Measurements from ENCODE around the gene PLCB1.

PLCB1 gene

DNA sequence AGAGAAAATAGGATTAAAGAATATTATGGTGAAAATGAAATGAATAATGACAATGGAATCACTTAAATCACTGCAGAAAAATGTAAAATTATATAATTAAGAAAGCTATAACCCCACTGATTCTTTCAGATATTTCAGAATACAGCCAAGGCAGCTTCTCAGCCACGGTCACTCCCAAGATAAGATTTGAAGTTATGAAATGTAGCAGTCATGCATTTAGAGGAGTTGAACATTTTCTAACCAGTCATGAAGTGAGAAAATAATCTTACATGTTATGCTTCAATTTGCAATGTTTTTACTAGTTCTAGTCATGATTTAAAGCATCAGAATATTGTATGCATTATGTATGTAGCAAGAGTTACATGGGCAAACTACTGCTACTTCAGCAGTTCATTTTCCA, 13.3 kb upstream of the PLCB1 start:
- Histone ChIP-seq H3K9me3 (ENCODE audit: control insufficient read depth, insufficient read depth, low read length) (no peaks in the 10 kb centered on the region), H3K27ac (ENCODE audit: low read depth, low read length) (no peak overlapping the region), H3F3A (ENCODE audit: control insufficient read depth, insufficient read depth) (no peaks in the 10 kb centered on the region), H3K9me2 (replicated peaks; ENCODE audit: control insufficient read depth, low read length) (no peaks in the 10 kb centered on the region), H3K4me3 (ENCODE audit: low read length) (no peak overlapping the region), H3K4me1 (ENCODE audit: control insufficient read depth, low read length) (no peaks in the 10 kb centered on the region), H3K4me2 (ENCODE audit: low read length) (no peak overlapping the region), H4K20me1 (ENCODE audit: control insufficient read depth, insufficient read depth, low read depth, low read length) (no peaks in the 10 kb centered on the region), H3K79me2 (ENCODE audit: control insufficient read depth, low read length) (no peaks in the 10 kb centered on the region), H3K27me3 (ENCODE audit: control insufficient read depth, low read length) (no peaks in the 10 kb centered on the region), H3K36me3 (ENCODE audit: control insufficient read depth, low read length) (no peaks in the 10 kb centered on the region)
- no peak for TF ChIP-seq EZH2phosphoT487 (IDR thresholded peaks at IDR 0.05; ENCODE audit: borderline replicate concordance, low read length)
- TF ChIP-seq, protein P1, sequence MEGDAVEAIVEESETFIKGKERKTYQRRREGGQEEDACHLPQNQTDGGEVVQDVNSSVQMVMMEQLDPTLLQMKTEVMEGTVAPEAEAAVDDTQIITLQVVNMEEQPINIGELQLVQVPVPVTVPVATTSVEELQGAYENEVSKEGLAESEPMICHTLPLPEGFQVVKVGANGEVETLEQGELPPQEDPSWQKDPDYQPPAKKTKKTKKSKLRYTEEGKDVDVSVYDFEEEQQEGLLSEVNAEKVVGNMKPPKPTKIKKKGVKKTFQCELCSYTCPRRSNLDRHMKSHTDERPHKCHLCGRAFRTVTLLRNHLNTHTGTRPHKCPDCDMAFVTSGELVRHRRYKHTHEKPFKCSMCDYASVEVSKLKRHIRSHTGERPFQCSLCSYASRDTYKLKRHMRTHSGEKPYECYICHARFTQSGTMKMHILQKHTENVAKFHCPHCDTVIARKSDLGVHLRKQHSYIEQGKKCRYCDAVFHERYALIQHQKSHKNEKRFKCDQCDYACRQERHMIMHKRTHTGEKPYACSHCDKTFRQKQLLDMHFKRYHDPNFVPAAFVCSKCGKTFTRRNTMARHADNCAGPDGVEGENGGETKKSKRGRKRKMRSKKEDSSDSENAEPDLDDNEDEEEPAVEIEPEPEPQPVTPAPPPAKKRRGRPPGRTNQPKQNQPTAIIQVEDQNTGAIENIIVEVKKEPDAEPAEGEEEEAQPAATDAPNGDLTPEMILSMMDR (IDR thresholded peaks at IDR 0.05; ENCODE audit: low read depth, low read length, poor library complexity, severe bottlenecking), result no peak

DNA sequence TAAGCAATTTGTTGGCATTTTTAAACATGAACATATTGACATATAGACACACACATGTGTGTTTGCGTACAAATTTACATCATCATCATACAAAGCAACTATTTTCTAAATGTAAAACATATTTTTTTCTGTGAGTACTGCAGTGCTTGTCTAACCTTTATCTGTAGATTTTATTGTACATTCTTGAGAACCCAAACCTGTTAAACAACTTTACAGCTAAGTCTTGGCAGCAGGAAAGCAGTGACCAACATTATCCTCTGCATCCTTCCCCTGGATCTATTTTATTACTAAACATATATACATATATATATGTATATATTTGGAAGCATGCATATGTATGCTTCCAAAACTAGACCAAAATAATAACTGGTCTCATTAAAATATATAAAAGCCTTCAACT, 10.4 kb upstream of the PLCB1 start:
- Histone ChIP-seq H3K4me1 (ENCODE audit: control insufficient read depth, low read length) (no peaks in the 10 kb centered on the region), H3K79me2 (ENCODE audit: control insufficient read depth, low read length) (no peaks in the 10 kb centered on the region), H3K4me2 (ENCODE audit: low read length) (no peak overlapping the region), H3K27ac (ENCODE audit: low read depth, low read length) (no peak overlapping the region), H4K20me1 (ENCODE audit: control insufficient read depth, insufficient read depth, low read depth, low read length) (no peaks in the 10 kb centered on the region), H3K9me3 (ENCODE audit: control insufficient read depth, insufficient read depth, low read length) (no peaks in the 10 kb centered on the region), H3K9me2 (replicated peaks; ENCODE audit: control insufficient read depth, low read length) (no peaks in the 10 kb centered on the region), H3K4me3 (ENCODE audit: low read length) (no peak overlapping the region), H3F3A (ENCODE audit: control insufficient read depth, insufficient read depth) (no peaks in the 10 kb centered on the region), H3K27me3 (ENCODE audit: control insufficient read depth, low read length) (no peaks in the 10 kb centered on the region), H3K36me3 (ENCODE audit: control insufficient read depth, low read length) (no peaks in the 10 kb centered on the region)
- TF ChIP-seq, protein P1 (IDR thresholded peaks at IDR 0.05; ENCODE audit: low read depth, low read length, poor library complexity, severe bottlenecking), result no peak
- no peak for TF ChIP-seq EZH2phosphoT487 (IDR thresholded peaks at IDR 0.05; ENCODE audit: borderline replicate concordance, low read length)

DNA sequence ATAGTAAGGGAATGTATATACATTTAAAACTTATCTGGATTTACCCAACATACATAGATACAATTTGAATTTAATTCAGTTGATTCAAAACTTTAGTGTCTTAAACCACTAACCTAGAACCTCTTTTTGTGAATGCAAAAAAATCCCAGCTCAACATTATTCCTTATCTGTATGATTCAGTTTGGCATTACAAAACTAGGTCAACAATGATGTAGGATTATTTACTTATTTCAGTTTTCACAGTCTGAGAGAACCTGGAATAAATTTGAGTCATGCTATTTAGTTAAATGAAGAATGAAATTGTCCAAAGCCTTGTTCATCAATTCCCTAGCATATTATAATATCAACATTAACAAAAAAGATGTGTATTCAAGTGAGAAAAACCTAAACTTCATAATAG, 7.4 kb upstream of the PLCB1 start:
- Histone ChIP-seq H3K27me3 (ENCODE audit: control insufficient read depth, low read length) (no peaks in the 10 kb centered on the region), H3K4me3 (ENCODE audit: low read length) (no peak overlapping the region), H3K9me3 (ENCODE audit: control insufficient read depth, insufficient read depth, low read length) (no peaks in the 10 kb centered on the region), H3K4me2 (ENCODE audit: low read length) (no peak overlapping the region), H3K36me3 (ENCODE audit: control insufficient read depth, low read length) (no peaks in the 10 kb centered on the region), H4K20me1 (ENCODE audit: control insufficient read depth, insufficient read depth, low read depth, low read length) (no peaks in the 10 kb centered on the region), H3K27ac (ENCODE audit: low read depth, low read length) (no peak overlapping the region), H3F3A (ENCODE audit: control insufficient read depth, insufficient read depth) (no peaks in the 10 kb centered on the region), H3K9me2 (replicated peaks; ENCODE audit: control insufficient read depth, low read length) (no peaks in the 10 kb centered on the region), H3K4me1 (ENCODE audit: control insufficient read depth, low read length) (no peaks in the 10 kb centered on the region), H3K79me2 (ENCODE audit: control insufficient read depth, low read length) (no peaks in the 10 kb centered on the region)
- no peak for TF ChIP-seq EZH2phosphoT487 (IDR thresholded peaks at IDR 0.05; ENCODE audit: borderline replicate concordance, low read length)
- TF ChIP-seq, protein P1 (IDR thresholded peaks at IDR 0.05; ENCODE audit: low read depth, low read length, poor library complexity, severe bottlenecking), result no peak

DNA sequence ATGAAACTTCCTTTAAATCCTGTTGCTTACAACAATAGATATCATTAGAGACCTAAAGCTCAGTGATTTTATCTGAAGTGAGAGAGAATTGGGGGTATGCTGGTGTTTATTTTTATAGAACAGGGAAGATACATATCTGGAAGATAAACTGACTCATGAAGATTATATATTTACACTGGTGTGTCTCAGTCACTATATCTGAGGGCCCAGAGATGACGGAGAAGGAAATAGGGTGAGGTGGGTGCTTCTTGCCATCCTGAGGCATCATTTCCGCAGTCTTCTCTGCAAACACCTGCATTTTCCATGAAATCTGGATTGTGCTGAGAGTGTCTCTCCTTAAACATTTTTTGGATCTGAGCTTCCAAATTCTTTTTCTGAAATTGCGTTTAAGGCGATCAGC, 5.9 kb upstream of the PLCB1 start:
- Histone ChIP-seq H3F3A (ENCODE audit: control insufficient read depth, insufficient read depth) (no peaks in the 10 kb centered on the region), H3K4me3 (ENCODE audit: low read length) (no peak overlapping the region)
- no peak for TF ChIP-seq EZH2phosphoT487 (IDR thresholded peaks at IDR 0.05; ENCODE audit: borderline replicate concordance, low read length)
- TF ChIP-seq, protein P1 (IDR thresholded peaks at IDR 0.05; ENCODE audit: low read depth, low read length, poor library complexity, severe bottlenecking), result no peak

More for the DNA sequence above, 5.9 kb upstream of the PLCB1 start:
- H3K27me3 ChIP-seq (ENCODE audit: control insufficient read depth, low read length), result no peaks in the 10 kb centered on the region
- no peaks in the 10 kb centered on the region for H3K36me3 ChIP-seq (ENCODE audit: control insufficient read depth, low read length)
- no peaks in the 10 kb centered on the region for H4K20me1 ChIP-seq (ENCODE audit: control insufficient read depth, insufficient read depth, low read depth, low read length)
- no peak overlapping the region for H3K27ac ChIP-seq (ENCODE audit: low read depth, low read length)
- H3K4me2 ChIP-seq (ENCODE audit: low read length), result no peak overlapping the region
- H3K9me3 ChIP-seq (ENCODE audit: control insufficient read depth, insufficient read depth, low read length), result no peaks in the 10 kb centered on the region
- no peaks in the 10 kb centered on the region for H3K9me2 ChIP-seq (replicated peaks; ENCODE audit: control insufficient read depth, low read length)
- H3K79me2 ChIP-seq (ENCODE audit: control insufficient read depth, low read length), result no peaks in the 10 kb centered on the region
- no peaks in the 10 kb centered on the region for H3K4me1 ChIP-seq (ENCODE audit: control insufficient read depth, low read length)
